HG03280 (cell line): ENCODE results near the gene CARM1.
"Not testable (repeated sequence)": the region's sequence is repeated elsewhere in the genome, so short reads cannot be mapped to it uniquely, and the experiment has no call there.

ENCODE experiments used
- ATAC-seq: cut with Tn5 transposase; IDR thresholded peaks from one replicate; pipeline ENCODE4 v1.9.1; 2021; ENCODE audit warnings: mild to moderate bottlenecking, moderate library complexity; ENCODE audit not compliant: unreplicated experiment

CARM1 gene

DNA sequence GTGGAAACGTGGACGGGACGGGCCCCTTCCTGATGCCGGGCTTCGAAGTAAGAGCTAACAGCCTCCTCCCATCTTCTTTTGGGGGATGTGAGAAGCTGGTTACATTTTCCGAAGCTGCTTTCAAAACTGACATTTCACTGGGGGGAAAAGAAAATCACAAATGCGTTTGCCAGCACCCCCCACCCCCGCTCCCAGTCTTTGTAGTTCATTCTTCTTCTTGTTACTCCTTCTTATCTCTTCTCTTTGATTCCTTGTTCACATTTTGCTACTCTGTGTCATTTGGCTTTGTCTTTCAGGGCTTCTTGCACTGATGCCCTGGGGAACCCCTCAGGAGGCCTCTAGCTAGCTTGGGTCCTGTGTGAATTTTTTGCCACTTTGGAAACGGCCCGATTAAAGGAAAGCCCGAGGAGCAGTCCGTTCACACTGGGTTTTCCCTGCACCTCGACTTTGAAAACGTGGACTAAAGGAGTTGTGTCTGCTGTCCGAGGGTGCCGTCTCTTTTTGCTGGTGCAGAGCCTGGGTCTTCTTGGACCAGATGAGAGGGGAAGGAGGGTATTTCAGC is 1.3 kb downstream of the CARM1 start:
- no peak for ATAC-seq

DNA sequence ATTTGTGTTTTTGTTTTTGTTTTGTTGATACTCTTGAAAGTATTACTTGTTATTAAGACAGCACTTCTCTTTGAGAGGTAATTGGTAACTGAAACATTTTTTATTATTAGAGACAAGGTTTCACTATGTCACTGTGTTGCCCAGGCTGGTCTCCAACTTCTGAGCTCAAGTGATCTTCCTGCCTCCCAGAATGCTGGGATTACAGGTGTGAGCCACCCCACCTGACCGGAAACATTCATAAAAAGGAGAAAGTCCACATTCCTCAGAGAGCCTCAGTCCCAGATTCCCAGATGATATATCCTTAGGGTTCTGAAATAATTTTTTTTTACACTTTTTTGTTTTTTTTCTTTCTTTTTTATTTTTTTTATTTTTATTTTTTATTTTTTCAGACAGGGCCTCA is 2.7 kb downstream of the CARM1 start:
- no peak for ATAC-seq

DNA sequence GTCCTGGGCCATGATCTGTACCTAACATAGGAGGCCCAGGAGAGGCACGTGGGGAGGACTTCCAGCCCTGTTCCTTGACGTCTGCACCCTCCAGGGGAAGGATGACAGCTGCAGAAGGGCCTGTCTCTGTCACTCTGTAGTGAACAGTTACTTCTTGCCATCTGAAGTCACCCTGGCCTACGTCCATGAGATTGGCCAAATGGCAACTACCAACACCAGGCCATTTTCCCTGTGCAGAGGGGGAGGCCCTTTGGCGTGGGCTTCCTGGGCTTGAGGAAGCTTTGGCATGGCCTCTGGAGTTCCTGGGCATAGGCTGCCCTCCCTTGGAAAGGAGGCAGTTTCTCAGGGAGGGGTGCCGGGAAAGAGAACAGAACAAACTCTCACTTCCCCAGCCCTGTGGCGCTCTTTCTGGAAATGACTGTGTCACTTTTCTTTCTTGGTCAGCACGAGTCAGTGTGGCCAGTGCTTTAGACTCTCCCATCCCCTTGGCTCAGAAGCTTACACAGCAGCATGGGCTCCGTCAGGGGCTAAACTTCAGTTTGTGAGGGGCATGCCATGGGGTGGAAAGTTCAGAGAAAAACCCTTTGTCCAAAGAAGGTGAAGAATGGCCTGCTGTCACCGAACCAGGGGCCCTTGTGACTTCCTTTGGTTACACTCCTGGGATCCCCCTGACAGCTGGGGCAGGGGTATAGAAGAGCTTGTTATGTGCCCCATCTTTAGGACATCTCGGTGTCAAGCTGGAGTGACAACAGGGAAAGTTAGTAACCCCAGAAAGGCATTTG is 5.3 kb downstream of the CARM1 start:
- ATAC-seq = peak; percentile 41

DNA sequence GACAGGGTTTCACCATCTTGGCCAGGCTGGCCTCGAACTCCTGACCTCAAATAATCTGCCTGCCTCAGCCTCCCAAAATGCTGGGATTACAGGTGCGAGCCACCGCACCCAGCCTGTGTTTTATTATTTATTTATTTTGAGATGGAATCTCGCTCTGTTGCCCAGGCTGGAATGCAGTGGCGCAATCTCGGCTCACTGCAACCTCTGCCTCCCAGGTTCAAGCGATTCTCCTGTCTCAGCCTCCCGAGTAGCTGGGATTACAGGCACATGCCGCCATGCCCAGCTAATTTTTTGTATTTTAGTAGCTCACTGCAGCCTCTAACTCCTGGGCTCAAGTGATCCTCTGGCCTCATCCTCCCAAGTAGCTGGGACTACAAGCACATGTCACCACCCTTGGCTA is 6.3 kb downstream of the CARM1 start:
- not testable (repeated sequence) for ATAC-seq

DNA sequence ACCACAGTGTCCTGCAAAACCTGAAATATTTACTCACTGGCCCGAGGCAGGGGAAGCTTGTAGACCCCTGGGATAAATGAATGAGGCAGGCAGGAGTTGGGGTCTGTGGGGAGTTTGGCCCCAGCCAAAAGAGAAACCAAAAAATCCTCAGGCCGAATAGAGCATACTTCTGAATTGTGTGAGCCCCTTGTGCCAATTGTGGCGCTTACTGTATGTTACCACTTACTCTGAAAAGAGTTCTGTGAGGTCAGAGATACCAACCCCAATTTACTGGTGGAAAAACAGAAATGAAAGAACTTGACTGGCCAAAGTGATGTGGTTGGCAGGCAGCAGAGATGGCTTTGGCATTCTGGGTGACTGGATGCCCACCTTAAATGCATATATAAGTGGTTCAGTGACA is 6.9 kb downstream of the CARM1 start:
- ATAC-seq = no peak

DNA sequence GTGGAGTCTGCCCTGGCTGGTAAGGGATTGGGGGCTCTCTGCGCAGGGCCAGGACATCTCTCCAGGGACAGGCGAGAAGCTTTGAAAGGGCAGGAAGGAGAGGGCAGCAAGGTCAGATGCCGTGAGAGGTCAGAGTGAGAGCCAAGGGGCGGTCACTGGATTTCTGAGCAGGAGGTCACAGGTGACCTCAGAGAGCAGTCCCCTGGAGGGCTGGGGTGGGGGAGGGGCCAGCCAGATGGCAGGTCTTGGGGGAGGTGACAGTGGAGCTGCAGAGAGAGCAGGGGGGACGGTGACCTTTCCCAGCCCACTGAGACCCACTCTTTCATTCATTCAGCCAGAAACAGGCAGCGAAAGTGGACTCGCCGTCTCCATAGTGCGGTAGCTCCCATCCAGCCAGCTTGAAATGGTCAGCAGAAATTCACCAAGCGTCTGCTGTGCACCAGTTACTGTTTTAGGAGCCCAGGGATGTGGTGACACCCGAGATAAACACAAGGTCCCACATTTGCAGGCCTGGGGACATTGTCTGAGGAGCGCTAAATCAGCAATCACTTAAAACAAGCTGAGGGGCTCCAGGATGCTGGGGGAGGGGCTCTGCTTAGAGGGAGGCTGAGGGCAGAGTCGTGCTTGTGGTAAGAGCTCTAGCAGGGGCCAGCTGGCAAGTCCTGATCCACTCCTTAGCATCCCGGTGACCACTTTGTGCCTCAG is 10.2 kb downstream of the CARM1 start:
- ATAC-seq = no peak

DNA sequence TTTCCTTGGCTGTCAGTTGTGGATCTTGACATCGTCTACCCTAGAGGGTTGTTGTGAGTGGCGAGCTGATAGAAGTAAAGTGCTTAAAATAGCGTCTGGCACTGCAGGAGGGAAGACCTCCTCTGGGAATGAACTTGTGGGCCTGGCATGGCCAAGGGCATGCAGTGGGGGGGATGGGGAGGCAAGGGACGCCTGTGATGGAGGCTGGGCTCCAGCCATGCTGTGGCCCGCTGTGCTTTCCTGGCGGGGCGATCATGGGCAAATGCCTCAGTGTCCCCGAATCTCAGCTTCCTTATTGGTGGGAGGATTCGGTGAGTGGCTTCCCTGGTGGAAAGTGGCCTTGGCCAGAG is 10.7 kb downstream of the CARM1 start:
- no peak for ATAC-seq

DNA sequence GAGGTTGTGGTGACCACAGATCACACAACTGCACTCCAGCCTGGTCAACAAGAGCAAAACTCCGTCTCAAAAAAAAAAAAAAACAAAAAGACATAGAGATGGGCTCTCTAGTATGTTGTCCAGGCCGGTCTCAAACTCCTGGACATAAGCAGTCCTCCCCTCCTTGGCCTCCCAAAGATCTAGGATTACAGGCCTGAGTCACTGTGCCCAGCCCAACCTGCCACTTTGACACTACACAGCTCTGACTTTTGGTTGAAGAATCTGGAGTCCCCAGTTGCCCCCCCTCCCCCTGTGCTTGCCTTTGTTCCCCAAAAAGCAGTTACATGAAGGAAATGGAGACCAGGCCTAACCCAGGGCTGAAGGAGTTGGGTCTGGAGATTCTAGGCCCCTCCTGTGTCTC is 12.9 kb downstream of the CARM1 start:
- ATAC-seq = no peak

DNA sequence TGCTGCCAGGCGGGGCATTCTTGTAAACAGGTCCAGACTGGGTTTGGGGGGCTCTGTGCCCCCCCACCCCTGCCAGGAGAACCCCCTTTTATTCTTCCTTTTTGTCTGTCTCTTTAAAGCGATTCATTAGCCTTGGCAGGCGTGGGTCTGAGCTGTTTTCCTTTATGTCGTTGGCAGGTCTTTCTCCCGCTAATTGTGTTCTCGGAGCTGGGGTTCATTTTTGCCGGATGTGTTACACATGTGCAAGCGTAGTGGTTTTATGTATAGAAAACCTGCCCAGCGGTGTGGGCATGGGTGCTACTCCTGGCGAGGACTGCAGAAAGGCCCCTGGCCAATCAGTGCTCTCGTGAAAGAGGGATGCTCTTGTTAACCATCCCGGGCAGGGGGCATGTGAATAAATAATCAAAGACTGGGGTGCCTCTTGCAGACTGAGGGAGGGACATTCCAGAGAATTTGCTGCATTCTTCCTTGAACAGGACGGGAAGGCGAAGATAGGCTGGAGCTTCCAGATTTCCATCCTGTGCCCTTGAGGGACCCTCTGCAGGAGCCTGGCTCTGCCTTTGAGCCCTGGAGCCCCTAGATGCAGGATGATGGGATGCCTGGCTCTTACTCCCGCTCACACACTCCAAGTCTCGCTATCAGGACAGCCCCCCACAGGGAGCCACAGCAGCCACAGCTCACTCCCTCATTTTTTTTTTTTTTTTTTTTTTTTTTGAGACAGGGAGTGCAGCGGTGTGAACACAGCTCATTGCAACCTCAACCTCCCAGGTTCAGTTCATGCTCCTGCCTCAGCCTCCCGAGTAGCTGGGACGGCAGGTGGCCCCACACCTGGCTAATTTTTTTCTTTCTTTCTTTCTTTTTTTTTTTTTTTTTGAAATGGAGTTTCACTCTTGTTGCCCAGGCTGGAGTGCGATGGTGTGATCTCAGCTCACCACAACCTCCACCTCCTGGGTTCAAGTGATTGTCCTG is 14.1 kb downstream of the CARM1 start:
- ATAC-seq = no peak

DNA sequence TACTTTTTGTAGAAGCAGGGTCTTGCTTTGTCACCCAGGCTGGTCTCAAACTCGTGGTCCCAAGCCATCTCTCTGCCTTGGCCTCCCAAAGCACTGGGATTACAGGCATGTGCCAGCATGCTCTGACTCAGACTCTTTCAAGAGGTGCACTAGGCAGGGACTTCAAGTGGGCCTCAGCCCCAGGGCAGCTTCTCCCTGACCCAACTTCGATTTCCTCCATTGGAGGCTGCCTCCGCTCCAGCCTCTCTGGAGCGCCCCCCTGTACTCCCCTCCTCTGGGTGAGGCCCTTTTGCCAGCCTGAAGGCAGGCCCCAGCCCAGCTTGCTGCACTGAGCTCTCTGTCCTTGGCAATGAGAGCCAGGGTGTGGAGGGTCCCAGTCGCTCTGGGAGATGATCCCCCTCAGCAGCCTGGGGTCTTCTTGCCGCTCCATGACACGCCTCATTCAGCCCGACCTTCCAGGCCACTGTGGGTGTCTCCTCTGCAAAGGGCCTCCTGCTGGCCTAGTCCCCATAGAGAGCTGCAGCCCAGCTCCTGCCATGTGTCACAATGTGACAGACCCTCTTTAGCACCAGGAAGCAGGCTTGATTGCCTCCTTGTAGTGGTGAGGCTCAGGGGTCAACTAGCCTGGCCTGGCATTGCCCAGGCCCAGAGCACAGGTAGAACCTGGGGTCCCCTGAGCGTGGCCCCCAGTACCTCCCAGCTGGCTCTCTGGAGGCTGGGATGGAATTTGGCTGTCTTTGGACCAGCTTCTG is 16.4 kb downstream of the CARM1 start:
- ATAC-seq = peak; percentile 10

DNA sequence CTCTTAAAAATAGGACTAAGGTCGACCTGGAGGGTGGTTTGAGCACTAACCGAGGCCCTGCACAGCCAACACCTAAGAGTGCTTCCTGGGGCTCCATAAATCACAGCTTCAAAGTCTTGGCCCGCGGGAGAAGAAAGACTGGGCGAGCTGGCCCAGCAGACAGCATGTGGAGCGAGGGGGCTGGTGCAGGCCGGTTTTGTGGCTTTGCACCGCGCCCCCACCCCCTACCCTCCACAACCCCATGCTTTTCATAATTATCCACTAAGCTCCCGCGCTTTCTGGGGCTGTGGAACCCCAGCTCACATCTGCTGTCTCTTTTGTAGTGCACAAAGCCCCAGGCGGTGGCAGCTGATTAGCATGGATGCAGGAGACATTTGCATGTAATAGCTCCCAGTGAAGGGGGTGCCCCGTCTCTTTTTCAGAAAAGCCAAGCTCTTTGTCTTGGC is 17.1 kb downstream of the CARM1 start:
- peak; percentile 53 for ATAC-seq

DNA sequence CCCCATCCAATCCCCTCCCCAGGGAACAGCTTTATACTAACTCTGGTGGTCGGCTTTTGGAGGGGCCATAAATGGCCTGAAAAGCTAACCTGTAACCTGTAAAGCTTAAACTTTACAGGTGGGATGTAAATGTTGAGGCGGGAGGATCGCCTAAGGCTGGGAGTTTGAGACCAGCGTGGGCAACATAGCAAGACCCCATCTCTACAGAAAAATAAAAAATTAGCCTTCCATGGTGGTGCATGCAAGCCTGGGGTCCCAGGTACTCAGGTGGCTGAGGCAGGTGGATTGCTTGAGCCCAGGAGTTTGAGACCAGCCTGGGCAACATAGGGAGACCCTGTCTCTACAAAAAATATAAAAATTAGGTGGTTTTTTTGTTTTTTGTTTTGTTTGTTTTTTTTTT is 18.5 kb downstream of the CARM1 start:
- no peak for ATAC-seq

DNA sequence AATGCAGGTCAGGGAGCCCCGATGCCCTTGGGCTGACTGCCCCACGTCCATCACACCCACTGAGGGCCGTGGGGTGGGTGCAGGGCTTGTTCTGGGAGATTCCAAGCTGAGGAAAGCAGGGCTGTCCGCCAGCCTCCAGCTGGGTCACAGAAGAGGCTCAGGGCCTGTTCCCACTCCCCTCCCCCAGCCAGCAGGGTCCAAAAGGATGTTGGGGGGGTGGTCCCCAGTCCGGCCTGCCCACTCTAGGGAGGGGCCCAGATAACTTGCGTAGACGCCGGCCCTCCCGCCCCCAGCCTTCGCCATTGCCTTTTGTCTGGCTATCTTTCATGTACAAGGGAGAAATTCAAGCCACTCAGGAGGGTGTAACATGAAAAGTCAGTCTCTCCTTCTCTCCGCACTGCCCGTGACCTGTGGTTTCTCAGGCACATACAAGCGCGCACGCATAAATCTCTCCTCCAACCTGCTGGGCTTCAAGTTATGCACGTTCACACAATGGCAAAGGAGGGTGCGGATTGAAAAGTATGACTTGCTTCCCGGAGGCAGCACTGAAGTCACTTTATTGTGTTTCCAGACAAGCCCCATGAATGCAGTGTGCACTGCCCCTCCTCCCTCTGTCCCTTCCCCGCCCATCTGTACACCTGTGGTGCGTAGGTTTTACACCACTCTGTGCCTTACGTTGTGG is 20.2 kb downstream of the CARM1 start:
- ATAC-seq = no peak

DNA sequence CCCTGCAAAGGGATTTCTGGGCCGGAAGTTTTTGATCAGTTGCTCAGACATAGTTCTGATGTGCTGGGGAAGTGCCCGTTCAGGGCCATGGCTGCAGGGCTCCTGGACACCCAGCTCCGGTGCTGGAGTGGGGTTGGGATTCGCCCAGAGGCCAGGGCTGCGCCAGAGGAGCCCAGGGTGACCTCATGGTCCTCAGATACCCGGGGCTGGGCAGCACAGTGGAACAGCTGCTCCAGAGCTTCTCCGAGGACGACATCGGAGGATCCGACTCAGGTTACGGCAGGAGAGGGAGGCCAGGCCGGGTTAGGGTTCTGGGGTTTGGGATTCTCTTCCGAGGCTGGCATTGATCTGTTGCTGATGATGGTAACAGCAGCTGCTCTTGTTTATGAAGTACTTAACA is 20.9 kb downstream of the CARM1 start:
- no peak for ATAC-seq

DNA sequence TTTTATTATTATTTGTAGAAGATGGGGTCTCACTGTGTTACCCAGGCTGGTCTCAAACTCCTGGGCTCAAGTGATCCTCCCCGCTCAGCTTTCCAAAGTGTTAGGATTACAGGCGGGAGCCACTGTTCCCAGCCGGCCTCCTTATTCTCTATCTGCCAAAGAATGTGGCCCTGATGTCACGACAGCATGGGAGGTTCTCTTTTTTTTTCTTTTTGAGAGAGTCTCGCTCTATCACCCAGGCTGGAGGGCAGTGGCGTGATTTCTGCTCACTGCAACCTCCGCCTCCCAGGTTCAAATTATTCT is 23.5 kb downstream of the CARM1 start:
- no peak for ATAC-seq

DNA sequence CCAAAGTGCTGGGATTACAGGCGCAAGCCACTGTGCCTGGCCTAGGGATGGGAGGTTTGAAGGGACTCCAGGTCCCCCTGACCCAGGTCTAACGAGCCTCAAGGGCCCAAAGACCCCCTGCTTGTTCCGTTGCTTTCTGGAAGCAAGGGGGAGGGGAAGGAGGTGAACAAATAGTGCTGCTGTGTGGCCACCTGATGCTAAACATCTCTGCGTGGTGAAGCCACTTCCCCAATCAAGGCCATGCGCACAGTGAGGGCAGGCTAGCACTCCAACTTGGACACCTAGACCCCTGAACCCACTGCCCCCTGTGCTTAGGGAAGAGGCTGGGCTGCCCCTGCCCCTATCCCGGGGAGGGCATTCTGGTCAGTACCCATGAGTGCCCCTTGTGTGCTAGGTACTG is 24.0 kb downstream of the CARM1 start:
- ATAC-seq = no peak

DNA sequence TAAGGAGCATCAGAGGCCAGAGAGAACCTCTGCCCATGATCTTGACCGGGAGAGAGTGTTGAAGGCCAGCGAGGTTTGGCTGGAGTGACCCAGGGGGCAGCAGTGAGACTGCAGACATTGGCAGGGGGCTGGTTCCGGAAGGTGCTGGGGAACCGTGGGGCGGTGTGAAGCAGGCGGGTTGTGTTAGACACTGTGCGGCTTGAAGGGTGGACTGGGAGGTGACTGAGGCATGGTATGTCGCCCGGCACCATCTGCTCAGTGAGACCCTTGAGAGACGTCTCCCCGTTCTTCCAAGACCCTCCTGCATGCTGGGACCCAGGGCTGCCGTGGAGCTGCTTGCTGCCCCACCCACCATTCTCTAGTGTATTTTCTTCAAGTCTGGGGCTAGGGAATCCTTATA is 24.6 kb downstream of the CARM1 start:
- ATAC-seq = no peak

DNA sequence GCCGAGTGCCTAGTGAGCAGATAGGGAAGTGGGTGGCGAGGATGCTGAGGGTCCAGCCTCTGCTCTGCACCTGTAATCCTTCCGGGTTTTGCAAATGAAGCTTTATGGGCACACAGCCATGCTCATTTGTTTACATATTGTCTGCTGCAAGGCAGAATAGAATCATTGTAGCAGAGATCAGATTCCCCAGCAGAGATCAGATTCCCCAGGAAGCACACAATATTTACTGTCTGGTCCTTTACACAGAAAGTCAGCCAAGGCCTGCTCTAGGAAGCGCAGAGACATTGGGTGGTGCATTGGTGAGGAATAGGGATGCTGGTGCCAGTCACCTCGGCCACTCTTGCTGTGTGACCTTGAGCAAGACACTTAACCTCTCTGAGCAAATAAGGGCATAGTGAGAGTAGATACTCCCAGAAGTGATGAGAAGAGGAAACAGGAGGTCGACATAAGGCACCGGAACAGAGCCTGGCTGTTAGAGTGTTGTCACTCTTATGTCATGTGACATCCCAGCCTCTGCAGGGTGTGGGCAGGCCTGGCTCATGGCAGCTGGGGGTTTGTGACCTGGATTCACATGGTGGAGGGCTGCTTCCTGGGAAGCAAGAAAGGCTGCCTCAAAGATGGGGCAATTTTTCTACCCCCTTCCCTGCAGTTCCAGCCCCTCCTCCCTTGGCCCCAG is 25.6 kb downstream of the CARM1 start:
- ATAC-seq = no peak

DNA sequence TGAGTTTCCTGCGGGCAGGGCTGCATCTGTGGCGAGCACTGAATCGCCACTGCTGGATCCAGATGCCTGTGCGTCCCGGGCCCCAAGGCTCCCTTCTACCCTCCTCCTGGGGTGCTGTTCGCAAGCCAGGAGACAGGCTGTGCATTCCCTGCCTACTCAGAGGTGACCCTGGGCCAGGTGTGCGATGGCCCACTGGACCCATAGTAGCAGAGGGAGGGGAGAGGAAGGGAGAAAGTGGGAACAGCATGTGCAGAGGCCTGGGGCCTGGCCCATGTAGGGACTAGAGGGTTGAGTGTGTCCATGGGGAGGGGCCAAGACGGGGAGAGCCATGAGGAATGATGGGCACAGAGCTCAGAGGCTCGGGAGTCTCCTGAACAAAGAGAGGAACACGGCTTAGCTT is 27.3 kb downstream of the CARM1 start:
- ATAC-seq = no peak
